SK-N-SH (cell line): Measurements from ENCODE around the gene NAV2. TPM values are rescaled to one million over a fixed set of nuclear protein-coding genes. Genes with fewer than 3 reads are reported as not detected.

ENCODE experiments used
- CTCF ChIA-PET: fragments of 300-600, 350-600 bp; formaldehyde crosslinking; extraction: SDS; loops from one replicate; lab custom pipeline; 2021; lab: Yijun Ruan, JAX
- POLR2A ChIA-PET: fragments of 350-600 bp; sonication (Branson Sonifier 250); formaldehyde crosslinking; extraction: SDS; loops from one replicate; lab custom pipeline; 2020; ENCODE audit warnings: antibody characterized with exemption, inconsistent platforms; lab: Yijun Ruan, JAX
- DNase-seq: peaks from one replicate; pipeline ENCODE4 v3.0.0; 2012
- H2AFZ ChIP-seq: fragments of 200-600 bp; sonication (generic); 2 replicates; pipeline ENCODE4 v1.8.1; 2016; ENCODE audit warnings: antibody characterized with exemption, mild to moderate bottlenecking, low read depth
- H3F3A ChIP-seq: fragments of 200-600 bp; sonication (generic); replicated peaks from 2 replicates; pipeline ENCODE3; 2016; ENCODE audit warnings: antibody characterized with exemption, mild to moderate bottlenecking; ENCODE audit not compliant: insufficient read depth
- H3K27ac ChIP-seq, 2 experiments: fragments of 200-500 bp in 1 of 2; fragments of 200-600 bp in 1 of 2; sonication (Bioruptor generic) in 1 of 2; sonication (generic), shearing (Covaris generic) in 1 of 2; 2 replicates each; pipeline versions ENCODE4 v1.5.1 to v1.6.1; 2014 to 2016; ENCODE audit warnings: low read depth in 2 of 2, inconsistent platforms in 1 of 2, low read length in 1 of 2, mild to moderate bottlenecking in 1 of 2, mixed read lengths in 1 of 2
- H3K27me3 ChIP-seq: fragments of 200-600 bp; sonication (generic), shearing (Covaris generic); 2 replicates; pipeline ENCODE4 v1.6.1; 2016; ENCODE audit warnings: mixed run types; ENCODE audit not compliant: insufficient read depth
- H3K36me3 ChIP-seq, 2 experiments: fragments of 200-500 bp in 1 of 2; fragments of 200-600 bp in 1 of 2; sonication (Bioruptor generic) in 1 of 2; sonication (generic) in 1 of 2; replicated peaks in 1 of 2; 2 replicates each; pipeline versions ENCODE3 to v1.5.1; 2014 to 2016; ENCODE audit warnings: low read length in 1 of 2, mild to moderate bottlenecking in 1 of 2; ENCODE audit not compliant: insufficient read depth in 2 of 2, control insufficient read depth in 1 of 2
- H3K4me1 ChIP-seq, 2 experiments: fragments of 200-500 bp in 1 of 2; fragments of 200-600 bp in 1 of 2; sonication (Bioruptor generic) in 1 of 2; sonication (generic), shearing (Covaris generic) in 1 of 2; 2 replicates each; pipeline versions ENCODE4 v1.5.1 to v1.6.1; 2014 to 2016; ENCODE audit warnings: low read depth in 1 of 2, low read length in 1 of 2, mixed run types in 1 of 2; ENCODE audit not compliant: insufficient read depth in 2 of 2, control insufficient read depth in 1 of 2
- H3K4me2 ChIP-seq: fragments of 200-600 bp; sonication (generic), shearing (Covaris generic); 2 replicates; pipeline ENCODE4 v1.6.1; 2017; ENCODE audit warnings: mixed run types
- H3K4me3 ChIP-seq, 2 experiments: fragments of 200-500 bp in 1 of 2; fragments of 200-600 bp in 1 of 2; sonication (Bioruptor generic) in 1 of 2; sonication (generic), shearing (Covaris generic) in 1 of 2; 2 replicates each; pipeline versions ENCODE4 v1.5.1 to v1.8.1; 2014 to 2016; ENCODE audit warnings: low read depth in 2 of 2, inconsistent platforms in 1 of 2, low read length in 1 of 2, mild to moderate bottlenecking in 1 of 2, mixed read lengths in 1 of 2, moderate library complexity in 1 of 2
- H3K79me2 ChIP-seq: fragments of 200-600 bp; sonication (generic); 2 replicates; pipeline ENCODE4 v1.8.1; 2017; ENCODE audit warnings: mild to moderate bottlenecking; ENCODE audit not compliant: insufficient read depth
- H3K9ac ChIP-seq: fragments of 200-600 bp; sonication (generic); 2 replicates; pipeline ENCODE4 v1.6.1; 2017; ENCODE audit warnings: mixed run types
- H3K9me2 ChIP-seq: fragments of 200-600 bp; sonication (generic); 2 replicates; pipeline ENCODE4 v1.6.1; 2017; ENCODE audit warnings: mixed run types
- H3K9me3 ChIP-seq: fragments of 200-600 bp; sonication (generic); 2 replicates; pipeline ENCODE4 v1.6.1; 2017; ENCODE audit warnings: mixed run types, mild to moderate bottlenecking, moderate library complexity
- H4K20me1 ChIP-seq: fragments of 200-600 bp; sonication (generic); 2 replicates; pipeline ENCODE4 v1.6.1; 2017; ENCODE audit warnings: mild to moderate bottlenecking, mixed run types; ENCODE audit not compliant: insufficient read depth
- CTCF ChIP-seq: fragments of 200-600 bp; sonication (generic); IDR thresholded peaks from 2 replicates; pipeline ENCODE4 v1.6.1; 2017; ENCODE audit warnings: antibody characterized with exemption, mild to moderate bottlenecking, moderate library complexity
- EZH2phosphoT487 ChIP-seq: fragments of 200-600 bp; sonication (generic); IDR thresholded peaks from 2 replicates; pipeline ENCODE4 v1.6.1; 2017; ENCODE audit warnings: low read depth, mixed run types, mild to moderate bottlenecking, antibody characterized with exemption, moderate library complexity, borderline replicate concordance
- FOSL2 ChIP-seq: IDR thresholded peaks from 2 replicates; pipeline ENCODE4 v1.4.0; 2012; ENCODE audit warnings: low read depth, mild to moderate bottlenecking, moderate library complexity, borderline replicate concordance
- GATA2 ChIP-seq: sonication (generic); formaldehyde crosslinking; IDR thresholded peaks from 2 replicates; pipeline ENCODE4 v1.5.0; 2020; ENCODE audit warnings: mild to moderate bottlenecking, missing genetic modification reagents
- JUND ChIP-seq: IDR thresholded peaks from 2 replicates; pipeline ENCODE4 v1.4.0; 2012
- MXI1 ChIP-seq: IDR thresholded peaks from 2 replicates; pipeline ENCODE4 v1.6.1; 2012; ENCODE audit warnings: mild to moderate bottlenecking, low read depth, low read length, improper control_type of control experiment
- NFIC ChIP-seq: IDR thresholded peaks from 2 replicates; pipeline ENCODE4 v1.4.0; 2012; ENCODE audit warnings: borderline replicate concordance
- PBX3 ChIP-seq: IDR thresholded peaks from 2 replicates; pipeline ENCODE4; 2012
- POLR2AphosphoS5 ChIP-seq: IDR thresholded peaks from 2 replicates; pipeline ENCODE4 v1.6.1; 2012; ENCODE audit warnings: low read depth, low read length
- RCOR1 ChIP-seq: fragments of 150-350 bp; IDR thresholded peaks from 2 replicates; pipeline ENCODE4 v1.6.1; 2017; ENCODE audit warnings: antibody characterized with exemption, low read length
- RFX5 ChIP-seq: IDR thresholded peaks from 2 replicates; pipeline ENCODE4 v1.6.1; 2012; ENCODE audit warnings: mild to moderate bottlenecking, improper control_type of control experiment, low read length
- SIN3A ChIP-seq: IDR thresholded peaks from 2 replicates; pipeline ENCODE4 v1.6.1; 2012; ENCODE audit warnings: low read depth, mild to moderate bottlenecking, low read length, moderate library complexity, borderline replicate concordance
- TAF1 ChIP-seq: IDR thresholded peaks from 2 replicates; pipeline ENCODE4 v1.6.1; 2012; ENCODE audit warnings: low read depth, mild to moderate bottlenecking, low read length, moderate library complexity, borderline replicate concordance
- TCF12 ChIP-seq: IDR thresholded peaks from 2 replicates; pipeline ENCODE4 v1.4.0; 2012
- YY1 ChIP-seq: IDR thresholded peaks from 2 replicates; pipeline ENCODE4 v1.4.0; 2012; ENCODE audit warnings: low read depth, mild to moderate bottlenecking
- ZBTB33 ChIP-seq: IDR thresholded peaks from 2 replicates; pipeline ENCODE4 v1.4.0; 2012; ENCODE audit warnings: low read depth, borderline replicate concordance
- WGBS: methylation state at CpG from one replicate; pipeline ENCODE4 v1.1.6; 2017; ENCODE audit warnings: low lambda C conversion rate; 5-methylcytosine and 5-hydroxymethylcytosine counted together
- polyA plus RNA-seq, 3 experiments: library from polyadenylated mRNA; depleted of rRNA; stranded (reverse); fragments of >200 nt; gene quantifications; 2 replicates each; pipeline ENCODE4 v1.2.3, GENCODE V29; 2012

NAV2 gene
- polyA plus RNA-seq, 1 of the 3 experiments (the other 2 are of a cell fraction), result 26.2 TPM

GRCh38 chr11:19788435-19788834 lies 75.8 kb downstream of the NAV2 start:
- no peak overlapping the region for H2AFZ ChIP-seq
- peaks cover 4% of the 10 kb centered on the region for H3F3A ChIP-seq
- ChIA-PET POLR2A (no interaction called here), CTCF (interaction anchor here (0.8 to 1.4 kb wide), 7 partner anchors 10 to 718 kb away, joined by 3 to 4 read pairs (median 3); no protein-coding TSS in a partner anchor)
- H3K4me2 ChIP-seq, result no peak overlapping the region
- no peaks in the 10 kb centered on the region for H3K9me2 ChIP-seq
- H3K36me3 ChIP-seq, result peaks cover 5 to 6% of the 10 kb centered on the region in 2 experiments
- no peak overlapping the region for H3K27ac ChIP-seq
- DNase-seq, result no peak
- H4K20me1 ChIP-seq, result peaks cover 97% of the 10 kb centered on the region
- H3K4me1 ChIP-seq, result peaks cover 0 to 42% of the 10 kb centered on the region in 2 experiments; a peak in 3 of 4 replicates
- H3K79me2 ChIP-seq, result peaks cover 99% of the 10 kb centered on the region
- no peak for TF ChIP-seq POLR2AphosphoS5
- no peak for TF ChIP-seq RFX5
- no peak for TF ChIP-seq PBX3
- TF ChIP-seq YY1, result no peak
- TF ChIP-seq FOSL2, result no peak
- no peak for TF ChIP-seq EZH2phosphoT487
- TF ChIP-seq JUND, result no peak
- H3K9ac ChIP-seq, result no peak overlapping the region
- H3K27me3 ChIP-seq, result no peaks in the 10 kb centered on the region
- no peak overlapping the region for H3K4me3 ChIP-seq
- H3K9me3 ChIP-seq, result no peaks in the 10 kb centered on the region
- WGBS, result 92% methylated on average over 4 of the region's 4 CpGs

GRCh38 chr11:19789245-19789644 lies 76.6 kb downstream of the NAV2 start:
- H3K4me2 ChIP-seq, result no peak overlapping the region
- no peak for TF ChIP-seq TCF12
- TF ChIP-seq TAF1, result no peak
- no peak for TF ChIP-seq MXI1
- TF ChIP-seq SIN3A, result no peak
- no peak for TF ChIP-seq ZBTB33
- TF ChIP-seq GATA2 (CRISPR knock-in tag), result no peak
- no peak for TF ChIP-seq PBX3
- no peak for TF ChIP-seq RCOR1
- no peak for TF ChIP-seq NFIC
- no peak for TF ChIP-seq FOSL2
- no peak for TF ChIP-seq CTCF
- TF ChIP-seq EZH2phosphoT487, result no peak
- H3K27me3 ChIP-seq, result no peaks in the 10 kb centered on the region
- H3K36me3 ChIP-seq, result peaks cover 5 to 13% of the 10 kb centered on the region in 2 experiments
- peaks cover 0 to 48% of the 10 kb centered on the region in 2 experiments; a peak in 3 of 4 replicates for H3K4me1 ChIP-seq
- H3K9ac ChIP-seq, result no peak overlapping the region
- no peak overlapping the region for H2AFZ ChIP-seq
- H3K27ac ChIP-seq, result peak overlapping the region in 1 of 2 experiments; percentile 28; a peak in 2 of 4 replicates
- H3K9me2 ChIP-seq, result no peaks in the 10 kb centered on the region
- no peak for DNase-seq
- ChIA-PET POLR2A (no interaction called here), CTCF (interaction anchor here (1.0 to 1.4 kb wide), 4 partner anchors 11 to 719 kb away, joined by 3 to 4 read pairs (median 4); no protein-coding TSS in a partner anchor)
- H3F3A ChIP-seq, result no peaks in the 10 kb centered on the region
- H3K4me3 ChIP-seq, result no peak overlapping the region
- no peaks in the 10 kb centered on the region for H3K9me3 ChIP-seq
- H4K20me1 ChIP-seq, result peaks cover 99% of the 10 kb centered on the region
- 88% methylated on average over 6 of the region's 6 CpGs for WGBS
- H3K79me2 ChIP-seq, result peaks cover 99% of the 10 kb centered on the region
